Activated CD8-positive, alpha-beta T cell treated with anti-CD3 and anti-CD28 coated beads, Interleukin-2, amount 10 ng/mL, durations not matched to agents 7 days and 5 days (primary cell): Measurements from ENCODE around the gene IL17RD. TPM values are rescaled to one million over a fixed set of nuclear protein-coding genes. Genes with fewer than 3 reads are reported as not detected.

Source experiments
- ATAC-seq: fragments of 150-1000 bp; cut with Tn5 transposase; one replicate; pipeline ENCODE4 v1.10.0; 2021; ENCODE audit warnings: moderate library complexity
- CTCF ChIA-PET: fragments of 350-600 bp; sonication (Branson Sonifier 250); formaldehyde crosslinking; loops from one replicate; lab custom pipeline; 2021; ENCODE audit warnings: antibody characterized with exemption; lab: Charles Lee
- POLR2A ChIA-PET: fragments of 350-600 bp; sonication (Branson Sonifier 250); formaldehyde crosslinking; loops from one replicate; lab custom pipeline; 2021; ENCODE audit warnings: antibody characterized with exemption; lab: Charles Lee
- DNase-seq: peaks from one replicate; pipeline ENCODE4 v3.0.0-alpha.2; 2020
- H3K27ac Mint-ChIP-seq: one replicate; pipeline ENCODE4 v1.8.0; 2021; ENCODE audit warnings: mild to moderate bottlenecking, mixed read lengths
- H3K27me3 Mint-ChIP-seq: one replicate; pipeline ENCODE4 v1.8.0; 2021; ENCODE audit warnings: low read depth, mixed read lengths
- H3K36me3 Mint-ChIP-seq: one replicate; pipeline ENCODE4 v1.8.0; 2021; ENCODE audit warnings: low read depth, mixed read lengths
- H3K4me1 Mint-ChIP-seq: one replicate; pipeline ENCODE4 v1.8.0; 2021; ENCODE audit warnings: low read depth, mixed read lengths
- H3K4me3 Mint-ChIP-seq: one replicate; pipeline ENCODE4 v1.8.0; 2021; ENCODE audit warnings: mild to moderate bottlenecking, mixed read lengths
- H3K9me3 Mint-ChIP-seq: one replicate; pipeline ENCODE4 v1.8.0; 2022; ENCODE audit warnings: mixed read lengths; ENCODE audit not compliant: insufficient read depth
- total RNA-seq, 2 experiments: library from RNA; stranded (reverse); gene quantifications; one replicate each; pipeline ENCODE4 v1.2.3, GENCODE V29; 2021

Gene IL17RD
- total RNA-seq, 2 experiments from 2014 or later = not detected

DNA sequence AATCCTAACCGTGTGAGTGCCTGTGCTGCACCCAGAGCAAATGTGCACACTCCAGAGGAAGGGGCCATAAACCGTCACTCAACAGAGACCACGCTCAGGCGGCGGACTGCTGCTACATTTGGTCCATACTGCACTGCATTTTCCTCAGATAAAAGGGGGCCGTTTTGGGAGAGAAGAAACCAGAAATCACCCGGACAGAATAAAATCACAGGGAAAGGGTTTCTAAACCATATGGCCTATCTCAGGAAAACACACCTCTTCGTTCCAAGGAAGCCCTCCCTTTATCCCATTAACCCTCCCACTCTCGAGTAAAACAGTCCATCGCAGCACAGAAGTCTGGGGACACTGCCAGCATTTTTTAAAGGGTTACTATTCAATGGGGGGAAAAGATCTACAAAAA is 7.6 kb downstream of the IL17RD start:
- Mint-ChIP-seq H3K9me3 (no peaks in the 10 kb centered on the region), H3K4me3 (no peak overlapping the region), H3K27me3 (peaks cover 45% of the 10 kb centered on the region), H3K36me3 (no peaks in the 10 kb centered on the region), H3K4me1 (peaks cover 19% of the 10 kb centered on the region), H3K27ac (no peak overlapping the region)
- no peak for DNase-seq
- CTCF ChIA-PET = no interaction called here
- ATAC-seq = no peak
- POLR2A ChIA-PET = no interaction called here

DNA sequence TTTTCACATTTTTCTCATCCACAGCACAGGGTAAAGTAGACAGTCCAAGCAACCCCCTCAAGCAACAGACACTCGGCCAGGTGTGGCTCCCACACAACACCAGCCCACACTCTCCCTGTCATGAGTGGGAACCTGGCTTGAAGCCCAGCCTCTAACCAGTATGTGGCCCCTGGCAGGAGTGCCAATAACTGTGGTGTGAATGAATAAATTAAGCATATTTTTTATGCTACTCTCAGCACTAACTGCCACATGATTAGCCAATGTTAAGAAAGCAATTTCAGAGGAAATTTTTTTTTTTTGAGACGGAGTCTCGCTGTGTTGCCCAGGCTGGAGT is 9.9 kb downstream of the IL17RD start:
- ChIA-PET POLR2A (no interaction called here), CTCF (interaction anchor here (1.0 kb wide), 1 partner anchor 11 kb away, joined by 3 read pairs; no protein-coding TSS in a partner anchor)
- ATAC-seq (no peak), DNase-seq (no peak)
- H3K4me3 Mint-ChIP-seq = no peak overlapping the region
- H3K27me3 Mint-ChIP-seq = peaks cover 40% of the 10 kb centered on the region
- no peaks in the 10 kb centered on the region for H3K36me3 Mint-ChIP-seq
- H3K27ac Mint-ChIP-seq = no peak overlapping the region
- H3K4me1 Mint-ChIP-seq = peaks cover 15% of the 10 kb centered on the region
- no peaks in the 10 kb centered on the region for H3K9me3 Mint-ChIP-seq

DNA sequence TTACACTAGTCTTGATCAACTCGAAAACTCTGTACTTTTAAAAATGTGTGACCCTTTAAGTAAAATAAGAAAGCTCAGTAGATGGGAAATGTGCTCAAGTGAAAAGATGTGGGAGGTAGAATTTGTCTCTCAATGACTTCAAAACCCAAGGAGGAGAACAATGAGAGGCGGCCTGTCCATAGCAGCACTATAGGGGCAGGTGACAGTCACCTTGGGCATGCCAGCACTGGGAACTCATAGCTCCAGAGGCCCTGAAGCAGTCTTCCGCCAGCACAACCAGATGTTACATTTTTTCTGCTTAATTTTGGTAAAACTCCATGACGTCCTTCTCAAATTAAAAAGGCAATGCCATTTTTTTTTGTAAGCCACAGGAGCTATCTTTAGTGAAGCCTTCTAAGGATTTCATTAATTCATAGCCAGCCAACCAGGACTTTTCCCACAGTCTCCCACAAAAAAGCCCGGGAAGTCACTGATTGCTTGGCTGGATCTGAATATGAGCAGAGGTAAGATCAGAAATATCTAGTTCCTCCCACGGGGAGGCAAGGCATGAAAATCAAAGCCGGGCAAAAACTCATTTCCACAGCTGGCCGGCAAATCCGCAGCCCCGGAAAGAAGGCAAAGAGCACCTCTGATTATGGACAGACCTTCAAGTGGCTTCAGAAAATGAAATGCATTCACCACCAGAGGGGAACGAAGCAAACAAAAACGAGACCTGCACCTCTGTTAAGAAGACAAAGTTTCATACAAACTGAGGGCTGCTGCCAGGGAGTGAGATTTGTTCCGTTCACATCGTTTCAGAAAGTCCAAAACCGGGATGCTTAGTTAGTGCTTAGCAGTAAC is 10.5 kb downstream of the IL17RD start:
- Mint-ChIP-seq H3K9me3 (no peaks in the 10 kb centered on the region), H3K4me3 (no peak overlapping the region), H3K27ac (no peak overlapping the region), H3K4me1 (peaks cover 15% of the 10 kb centered on the region), H3K36me3 (no peaks in the 10 kb centered on the region), H3K27me3 (peaks cover 41% of the 10 kb centered on the region)
- ATAC-seq (no peak), DNase-seq (no peak)
- ChIA-PET POLR2A (no interaction called here), CTCF (interaction anchor here (0.9 to 1.0 kb wide), 2 partner anchors 11 to 15 kb away, joined by 3 read pairs; no protein-coding TSS in a partner anchor)

DNA sequence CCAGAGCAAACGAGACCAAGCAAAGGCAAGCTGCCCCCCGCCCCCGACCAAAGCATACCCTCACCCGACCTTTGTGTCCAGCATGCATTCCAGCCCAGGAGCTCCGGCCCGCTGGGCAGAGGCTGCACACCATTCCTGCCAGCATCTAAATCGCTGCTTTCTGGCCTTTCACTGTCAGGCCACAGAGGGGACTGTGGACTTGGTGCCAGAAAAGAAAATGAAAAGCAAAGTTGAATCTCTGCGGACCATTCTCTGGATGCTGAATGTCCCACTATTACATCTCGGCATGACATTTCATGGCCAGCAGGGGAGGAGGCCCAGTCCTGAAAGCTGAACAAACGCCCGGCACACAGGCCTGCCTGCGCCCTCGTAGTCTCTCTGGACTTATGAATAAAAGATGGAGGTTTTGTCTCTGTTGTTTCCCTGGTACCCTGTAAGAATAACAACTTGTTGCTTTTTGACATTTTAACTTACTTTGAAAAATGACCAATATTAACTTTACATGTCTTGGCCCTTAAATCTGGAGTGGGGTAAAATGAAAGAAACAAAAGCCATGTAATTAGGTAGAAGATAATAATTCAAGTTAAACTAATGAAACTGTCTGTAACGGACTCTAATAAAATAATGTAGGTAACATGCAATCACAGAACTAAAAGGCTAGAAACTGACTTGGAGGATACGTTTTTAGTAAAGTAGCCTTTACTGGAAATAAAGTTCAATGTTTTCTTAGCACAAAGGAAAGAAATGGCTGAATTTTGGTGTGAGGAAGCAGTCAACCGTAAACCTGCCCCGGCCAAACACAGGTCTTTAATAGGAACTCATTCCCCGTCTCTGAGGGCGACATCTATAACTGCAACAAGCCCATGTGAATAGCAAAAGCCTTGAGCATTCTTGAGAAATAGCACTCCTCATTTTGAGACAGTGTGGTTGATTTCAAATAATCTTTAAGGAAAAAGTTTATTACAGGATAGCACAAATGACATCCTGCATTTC is 12.7 kb downstream of the IL17RD start:
- Mint-ChIP-seq H3K27me3 (peaks cover 48% of the 10 kb centered on the region), H3K9me3 (no peaks in the 10 kb centered on the region), H3K36me3 (no peaks in the 10 kb centered on the region), H3K27ac (no peak overlapping the region), H3K4me1 (no peaks in the 10 kb centered on the region), H3K4me3 (no peak overlapping the region)
- ATAC-seq (no peak), DNase-seq (no peak)
- CTCF ChIA-PET = no interaction called here
- POLR2A ChIA-PET = no interaction called here

DNA sequence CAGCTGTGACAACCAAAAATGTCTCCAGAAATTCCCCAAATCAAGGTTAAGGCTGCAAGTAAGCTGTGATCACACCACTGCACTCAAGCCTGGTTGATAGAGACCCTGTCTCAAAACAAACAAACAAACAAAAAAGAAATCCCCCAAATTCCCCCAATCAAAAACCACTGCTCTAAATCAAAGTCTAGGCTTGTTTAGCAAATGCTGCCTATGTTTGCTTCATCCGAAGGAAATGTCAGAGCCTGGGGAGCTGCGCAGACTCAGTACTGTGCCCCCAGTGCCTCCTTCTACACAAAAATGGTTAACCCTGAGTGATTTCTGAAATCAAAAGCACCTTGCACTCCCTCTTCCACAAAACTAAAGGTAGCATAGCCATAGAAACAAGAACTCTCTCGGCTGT is 13.4 kb downstream of the IL17RD start:
- no peaks in the 10 kb centered on the region for H3K9me3 Mint-ChIP-seq
- no peaks in the 10 kb centered on the region for H3K4me1 Mint-ChIP-seq
- POLR2A ChIA-PET = no interaction called here
- no peak overlapping the region for H3K27ac Mint-ChIP-seq
- H3K4me3 Mint-ChIP-seq = no peak overlapping the region
- no peak for ATAC-seq
- CTCF ChIA-PET = interaction anchor here (1.0 kb wide), 1 partner anchor 31 kb away, joined by 3 read pairs; no protein-coding TSS in a partner anchor
- peaks cover 47% of the 10 kb centered on the region for H3K27me3 Mint-ChIP-seq
- no peak for DNase-seq
- H3K36me3 Mint-ChIP-seq = no peaks in the 10 kb centered on the region

DNA sequence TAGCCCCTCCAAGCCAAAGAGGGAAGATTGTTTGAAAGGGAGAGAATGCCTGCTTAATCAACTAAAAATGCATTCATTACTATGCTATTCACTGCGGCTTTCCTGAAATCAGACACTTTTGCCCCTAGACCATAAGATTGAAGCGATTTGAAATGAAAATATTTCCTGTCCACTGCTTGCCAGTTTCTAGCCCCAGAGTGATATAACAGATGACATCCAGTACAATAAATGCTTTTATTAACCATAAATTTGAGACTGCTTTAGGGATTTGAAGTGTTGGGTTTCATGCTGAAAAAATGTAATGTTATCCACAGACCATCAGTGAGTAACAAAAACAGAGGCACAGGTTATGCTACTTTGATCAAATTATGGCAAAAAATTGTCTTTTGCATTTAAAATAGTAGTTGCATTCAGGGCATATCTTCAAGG is 14.1 kb downstream of the IL17RD start:
- CTCF ChIA-PET = interaction anchor here (1.0 kb wide), 1 partner anchor 31 kb away, joined by 3 read pairs; no protein-coding TSS in a partner anchor
- no peaks in the 10 kb centered on the region for H3K4me1 Mint-ChIP-seq
- DNase-seq (no peak), ATAC-seq (no peak)
- H3K27me3 Mint-ChIP-seq = peaks cover 42% of the 10 kb centered on the region
- H3K27ac Mint-ChIP-seq = no peak overlapping the region
- H3K4me3 Mint-ChIP-seq = no peak overlapping the region
- H3K9me3 Mint-ChIP-seq = no peaks in the 10 kb centered on the region
- H3K36me3 Mint-ChIP-seq = no peaks in the 10 kb centered on the region
- POLR2A ChIA-PET = no interaction called here

DNA sequence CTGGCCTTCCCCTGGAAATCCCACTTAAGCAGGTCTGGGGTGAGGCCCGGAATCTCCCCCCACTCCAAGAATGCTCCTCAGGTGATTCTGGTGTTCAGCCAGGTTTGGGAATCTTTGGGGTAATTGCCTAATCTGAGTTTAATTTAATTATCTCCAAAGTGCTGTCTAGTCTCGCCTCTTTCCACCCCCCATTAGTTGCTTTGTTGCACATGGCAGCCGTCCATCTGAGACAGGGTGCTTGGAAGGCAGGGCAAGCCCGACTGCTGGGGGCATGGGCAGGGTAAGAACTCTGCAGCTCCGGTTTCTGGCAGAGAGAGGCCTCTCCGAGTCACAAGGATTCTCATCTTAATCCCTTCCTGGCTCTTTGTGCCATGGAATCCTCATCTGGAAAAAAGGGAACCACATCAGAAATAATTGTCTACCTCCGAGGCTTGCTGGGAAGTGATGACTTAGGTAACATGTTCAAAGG is 15.0 kb downstream of the IL17RD start:
- no peak for DNase-seq
- peaks cover 38% of the 10 kb centered on the region for H3K27me3 Mint-ChIP-seq
- no peak overlapping the region for H3K27ac Mint-ChIP-seq
- H3K36me3 Mint-ChIP-seq = no peaks in the 10 kb centered on the region
- POLR2A ChIA-PET = no interaction called here
- CTCF ChIA-PET = no interaction called here
- no peaks in the 10 kb centered on the region for H3K9me3 Mint-ChIP-seq
- no peak overlapping the region for H3K4me3 Mint-ChIP-seq
- ATAC-seq = no peak
- H3K4me1 Mint-ChIP-seq = no peaks in the 10 kb centered on the region

DNA sequence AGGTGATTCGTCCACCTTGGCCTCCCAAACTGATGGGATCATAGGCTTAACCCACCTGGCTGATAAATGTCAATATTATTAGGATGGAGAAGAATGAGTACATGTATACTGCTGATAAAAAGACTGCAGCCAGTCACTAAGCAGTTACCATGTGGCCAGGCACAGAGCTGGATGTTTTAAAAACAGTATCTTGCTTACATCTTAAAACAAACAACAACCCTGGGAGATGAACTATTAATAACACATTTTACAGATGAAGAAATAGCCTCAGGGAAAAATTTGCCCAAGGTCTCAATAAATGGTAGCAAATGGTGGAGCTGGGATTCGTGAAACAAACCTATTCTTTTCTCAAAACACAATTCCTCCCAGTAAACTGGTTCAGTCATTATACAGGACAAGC is 18.1 kb downstream of the IL17RD start:
- ATAC-seq (no peak), DNase-seq (no peak)
- CTCF ChIA-PET = interaction anchor here (1.0 to 1.4 kb wide), 2 partner anchors 10 to 12 kb away, joined by 3 to 4 read pairs; no protein-coding TSS in a partner anchor
- no peaks in the 10 kb centered on the region for H3K9me3 Mint-ChIP-seq
- no peaks in the 10 kb centered on the region for H3K36me3 Mint-ChIP-seq
- peaks cover 39% of the 10 kb centered on the region for H3K27me3 Mint-ChIP-seq
- H3K4me3 Mint-ChIP-seq = no peak overlapping the region
- POLR2A ChIA-PET = no interaction called here
- no peak overlapping the region for H3K27ac Mint-ChIP-seq
- no peaks in the 10 kb centered on the region for H3K4me1 Mint-ChIP-seq

DNA sequence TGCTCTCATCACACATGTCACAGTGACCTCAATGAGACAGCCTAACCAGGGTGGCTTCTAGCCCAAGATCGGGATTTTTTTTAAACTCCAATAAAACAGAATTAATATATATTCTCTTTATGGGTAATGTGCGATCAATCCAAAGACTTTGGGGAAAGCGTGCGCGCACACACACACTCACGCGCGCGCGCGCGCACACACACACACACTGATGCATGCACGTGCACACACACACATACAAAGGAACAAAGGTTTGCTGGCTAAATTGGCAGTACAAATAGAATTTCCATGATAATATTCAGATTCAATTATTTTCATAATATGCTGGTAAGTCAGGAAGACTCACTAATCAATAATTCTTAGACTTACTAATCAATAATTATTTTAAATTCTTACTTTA is 19.3 kb downstream of the IL17RD start:
- POLR2A ChIA-PET = no interaction called here

DNA sequence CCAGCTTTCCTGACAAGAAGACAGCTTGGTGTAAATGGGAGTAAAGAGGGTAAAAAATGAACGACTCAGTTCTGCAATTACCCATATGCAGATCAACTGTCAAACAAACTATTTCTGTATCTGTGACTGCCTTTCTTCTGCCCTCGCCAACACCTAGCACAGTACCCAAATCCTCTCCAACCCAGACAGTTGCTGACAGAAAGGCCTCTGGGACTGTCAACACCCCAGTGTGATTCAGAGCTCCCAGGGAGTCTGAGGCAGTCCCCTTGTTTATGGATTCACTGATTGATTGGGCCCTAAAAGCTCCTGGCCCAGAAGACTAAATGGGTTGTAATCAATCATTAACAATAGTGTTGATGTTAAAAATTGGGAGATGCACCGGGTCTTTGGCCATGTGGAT is 20.2 kb downstream of the IL17RD start:
- Mint-ChIP-seq H3K36me3 (no peaks in the 10 kb centered on the region), H3K4me3 (no peak overlapping the region), H3K4me1 (no peaks in the 10 kb centered on the region), H3K9me3 (no peaks in the 10 kb centered on the region), H3K27ac (no peak overlapping the region), H3K27me3 (peaks cover 36% of the 10 kb centered on the region)
- no peak for DNase-seq
- ATAC-seq = no peak
- ChIA-PET POLR2A (no interaction called here), CTCF (interaction anchor here (1.5 kb wide), 1 partner anchor 25 kb away, joined by 5 read pairs; no protein-coding TSS in a partner anchor)

More for the DNA sequence above, 19.3 kb downstream of the IL17RD start:
- H3K27ac Mint-ChIP-seq = no peak overlapping the region
- no peaks in the 10 kb centered on the region for H3K4me1 Mint-ChIP-seq
- H3K36me3 Mint-ChIP-seq = no peaks in the 10 kb centered on the region
- H3K9me3 Mint-ChIP-seq = no peaks in the 10 kb centered on the region
- peaks cover 34% of the 10 kb centered on the region for H3K27me3 Mint-ChIP-seq
- ATAC-seq (no peak), DNase-seq (no peak)
- CTCF ChIA-PET = no interaction called here
- H3K4me3 Mint-ChIP-seq = no peak overlapping the region

DNA sequence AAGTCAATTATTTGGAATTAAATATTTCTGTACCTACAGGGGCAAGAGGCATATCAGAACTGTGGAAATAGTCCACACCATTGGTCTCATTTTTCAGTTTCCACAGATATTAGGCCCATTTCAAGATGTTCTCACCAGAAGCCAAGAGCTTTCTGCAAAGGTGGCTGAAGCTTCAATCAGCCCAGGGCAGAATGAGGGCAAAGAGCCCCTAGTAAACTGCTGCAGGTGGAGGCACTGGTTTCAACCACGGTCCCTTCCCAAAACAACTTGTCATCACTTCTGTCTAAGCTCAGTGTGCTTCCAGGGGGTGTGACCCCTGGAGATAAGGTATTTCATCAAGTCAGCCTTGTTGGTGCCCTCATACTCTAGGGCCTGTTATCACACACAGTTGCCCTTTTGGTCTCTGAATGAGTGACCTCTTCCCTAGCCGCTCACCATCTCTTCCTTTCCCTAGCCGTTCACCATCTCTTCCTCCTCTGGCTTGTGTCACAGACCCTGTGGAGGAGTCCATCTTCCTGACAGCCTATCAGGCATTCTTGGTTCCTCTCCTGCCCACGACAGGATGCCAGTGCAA is 21.2 kb downstream of the IL17RD start:
- no peaks in the 10 kb centered on the region for H3K36me3 Mint-ChIP-seq
- no peaks in the 10 kb centered on the region for H3K4me1 Mint-ChIP-seq
- no peak overlapping the region for H3K4me3 Mint-ChIP-seq
- H3K9me3 Mint-ChIP-seq = no peaks in the 10 kb centered on the region
- DNase-seq (no peak), ATAC-seq (no peak)
- peaks cover 36% of the 10 kb centered on the region for H3K27me3 Mint-ChIP-seq
- ChIA-PET POLR2A (no interaction called here), CTCF (interaction anchor here (1.3 to 1.5 kb wide), 2 partner anchors 11 to 26 kb away, joined by 3 to 5 read pairs; no protein-coding TSS in a partner anchor)
- no peak overlapping the region for H3K27ac Mint-ChIP-seq
